Measurements from ENCODE around the gene YARS2. TPM values are rescaled to one million over a fixed set of nuclear protein-coding genes. Genes with fewer than 3 reads are reported as not detected.
A peak's percentile ranks its signal among the peaks of the same experiment; 100 is the strongest.

The YARS2 gene
- total RNA-seq, 1 experiment from 2014 or later, result 41.4 TPM

DNA sequence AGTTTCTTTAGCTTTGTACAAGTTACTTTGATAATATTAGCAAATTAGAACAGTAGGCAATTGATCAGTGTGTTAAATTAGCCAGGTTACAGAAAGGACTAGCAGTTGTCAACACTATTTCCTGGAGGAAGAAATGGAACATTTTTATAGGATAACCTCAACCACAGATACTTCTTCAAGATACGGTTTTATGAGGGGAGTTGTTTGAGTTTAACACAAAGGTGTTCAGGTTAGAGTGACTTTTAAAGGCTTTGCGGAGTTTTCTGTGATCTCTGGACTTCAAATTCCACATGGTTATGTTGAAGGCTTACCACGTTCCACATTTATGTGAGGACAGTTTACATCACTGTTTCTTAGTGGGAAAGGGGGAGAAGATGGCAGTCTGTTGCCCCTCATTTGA, 19.3 kb downstream of the YARS2 start:
- WGBS (ENCODE audit: extremely low coverage, insufficient read length, low lambda C conversion rate), result no CpG with 5 or more reads among the region's 3 CpGs

More for the DNA sequence above, 19.3 kb downstream of the YARS2 start:
- no peak overlapping the region for H2BK20ac ChIP-seq (ENCODE audit: low read depth, low read length, poor library complexity, severe bottlenecking)
- H3K9ac ChIP-seq (ENCODE audit: extremely low read depth, insufficient read length, low read length), result no peak overlapping the region
- no peak overlapping the region for H2BK12ac ChIP-seq (ENCODE audit: insufficient read length, low read depth, low read length)
- peaks cover 21 to 22% of the 10 kb centered on the region in 2 experiments for H3K4me1 Mint-ChIP-seq
- H3K27me3 ChIP-seq (ENCODE audit: insufficient read depth, low read length), result no peaks in the 10 kb centered on the region
- no peak overlapping the region for H3K18ac ChIP-seq (ENCODE audit: insufficient read length, low read depth, low read length)
- H2BK120ac ChIP-seq (ENCODE audit: low read depth, low read length, poor library complexity, severe bottlenecking), result no peak overlapping the region
- no peak overlapping the region for H4K91ac ChIP-seq (ENCODE audit: insufficient read length, low read depth, low read length)
- no peak for TF ChIP-seq CTCF (conservative IDR thresholded peaks at IDR 0.05)
- no peak overlapping the region for H3K4ac ChIP-seq (ENCODE audit: low read depth, low read length)
- no peak overlapping the region for H3K27ac ChIP-seq (ENCODE audit: insufficient read length, low read depth, low read length)
- no peak for DNase-seq
- no peak overlapping the region for H3K4me2 ChIP-seq (ENCODE audit: insufficient read depth, insufficient read length, low read length)
- no peak overlapping the region for H3K14ac ChIP-seq (ENCODE audit: insufficient read depth, low read length)
- no peak overlapping the region for H2BK5ac ChIP-seq (ENCODE audit: insufficient read length, low read length)
- no peaks in the 10 kb centered on the region for H3K4me1 ChIP-seq (ENCODE audit: insufficient read depth, low read length)
- peaks cover 14 to 64% (median 62%) of the 10 kb centered on the region in 3 experiments; a peak in 6 of 7 replicates for H3K36me3 Mint-ChIP-seq (ENCODE audit: insufficient read depth in 1 of 3, low read depth in 3 of 3)
- no peaks in the 10 kb centered on the region for H3K9me3 Mint-ChIP-seq
- H3K79me2 ChIP-seq (ENCODE audit: insufficient read depth, low read length), result no peaks in the 10 kb centered on the region
- no peak overlapping the region for H3K4me3 Mint-ChIP-seq
- no peaks in the 10 kb centered on the region for H3K9me3 ChIP-seq (ENCODE audit: control insufficient read depth, low read depth, low read length)
- H2BK15ac ChIP-seq (ENCODE audit: low read depth, low read length), result no peak overlapping the region
- H2AK5ac ChIP-seq (ENCODE audit: insufficient read length, low read length), result no peak overlapping the region
- no peak overlapping the region for H3K56ac ChIP-seq (ENCODE audit: insufficient read length, low read depth, low read length)
- H2AFZ ChIP-seq (ENCODE audit: low read length), result no peak overlapping the region
- no peak overlapping the region for H4K8ac ChIP-seq (replicated peaks; ENCODE audit: insufficient read length, low read depth, low read length)
- H4K5ac ChIP-seq (ENCODE audit: insufficient read length, low read depth, low read length), result no peak overlapping the region
- H3K27me3 Mint-ChIP-seq (ENCODE audit: low read depth), result no peaks in the 10 kb centered on the region
- no peak overlapping the region for H3T11ph ChIP-seq (ENCODE audit: low read length)
- no peaks in the 10 kb centered on the region for H3K23me2 ChIP-seq (ENCODE audit: insufficient read length, low read depth, low read length, poor library complexity, severe bottlenecking)
- no peak overlapping the region for H3K23ac ChIP-seq (ENCODE audit: insufficient read length, low read depth, low read length)
- H3K27ac Mint-ChIP-seq, result peak overlapping the region in 1 of 3 experiments; percentile 84; a peak in 2 of 7 replicates
- H3K79me1 ChIP-seq (ENCODE audit: insufficient read depth, low read depth, low read length, poor library complexity, severe bottlenecking), result no peaks in the 10 kb centered on the region
- H4K20me1 ChIP-seq (ENCODE audit: control insufficient read depth, insufficient read depth, insufficient read length), result no peaks in the 10 kb centered on the region
